CD4-positive, alpha-beta T cell treated with Interleukin-1 beta for 1 hour (primary cell): ENCODE data around the gene FOXRED2.

Experiments used
- DNase-seq, 2 donors: peaks; one replicate each; pipeline ENCODE4 v3.0.0-alpha.2; 2020 to 2022

Gene FOXRED2

GRCh38 chr22:36447632-36448031, 59.2 kb downstream of the FOXRED2 start:
- DNase-seq = no peak

GRCh38 chr22:36445158-36445668, 61.6 kb downstream of the FOXRED2 start:
- no peak for DNase-seq

- peak in 1 of 2 donors; percentile 27 for DNase-seq
Measured at GRCh38 chr22:36443198-36443770, 63.6 kb downstream of the FOXRED2 start.

GRCh38 chr22:36442506-36443197, 64.2 kb downstream of the FOXRED2 start:
- DNase-seq = no peak

GRCh38 chr22:36440429-36441002, 66.3 kb downstream of the FOXRED2 start:
- no peak for DNase-seq

GRCh38 chr22:36439481-36440271, 67.2 kb downstream of the FOXRED2 start:
- DNase-seq = no peak
